Skin of body (tissue), 2 donors: ENCODE measurements around the gene RAB17. TPM values are rescaled to one million over a fixed set of nuclear protein-coding genes. Genes with fewer than 3 reads are reported as not detected.
A peak's percentile ranks its signal among the peaks of the same experiment; 100 is the strongest.
"Not testable (repeated sequence)": the region's sequence is repeated elsewhere in the genome, so short reads cannot be mapped to it uniquely, and the experiment has no call there.

Source experiments
- DNase-seq: peaks from one replicate; lab custom pipeline; 2025; lab: John Stamatoyannopoulos, UW
- total RNA-seq: library from RNA; depleted of rRNA; stranded (reverse); fragments of >200 nt; gene quantifications from one replicate; pipeline ENCODE4 v1.2.3, GENCODE V29; 2014

The RAB17 gene
- total RNA-seq, 1 donor from 2014 or later, result 0.59 TPM

GRCh38 chr2:237624565-237624964 lies 34.0 kb upstream of the RAB17 start:
- no peak for DNase-seq

- no peak for DNase-seq
Observed at GRCh38 chr2:237623428-237624403, 33.2 kb upstream of the RAB17 start.

GRCh38 chr2:237618449-237618848 lies 27.9 kb upstream of the RAB17 start:
- peak; percentile 80 for DNase-seq

- DNase-seq, result no peak
Observed at GRCh38 chr2:237617587-237617982, 27.1 kb upstream of the RAB17 start.

GRCh38 chr2:237616734-237617586 lies 26.4 kb upstream of the RAB17 start:
- DNase-seq, result peak; percentile 96

- DNase-seq, result no peak
Observed at GRCh38 chr2:237616373-237616733, 25.8 kb upstream of the RAB17 start.

GRCh38 chr2:237615631-237616249 lies 25.2 kb upstream of the RAB17 start:
- DNase-seq, result no peak

GRCh38 chr2:237614151-237614720 lies 23.7 kb upstream of the RAB17 start:
- DNase-seq, result no peak

- DNase-seq, result no peak
Observed at GRCh38 chr2:237613679-237614078, 23.1 kb upstream of the RAB17 start.

GRCh38 chr2:237612527-237613357 lies 22.2 kb upstream of the RAB17 start:
- DNase-seq, result no peak

GRCh38 chr2:237606522-237606921 lies 16.0 kb upstream of the RAB17 start:
- not testable (repeated sequence) for DNase-seq

GRCh38 chr2:237604960-237605359 lies 14.4 kb upstream of the RAB17 start:
- DNase-seq, result no peak

- no peak for DNase-seq
Observed at GRCh38 chr2:237604391-237604790, 13.9 kb upstream of the RAB17 start.

- peak; percentile 74 for DNase-seq
Observed at GRCh38 chr2:237603718-237604362, 13.3 kb upstream of the RAB17 start.

GRCh38 chr2:237603049-237603717 lies 12.6 kb upstream of the RAB17 start:
- no peak for DNase-seq

GRCh38 chr2:237602409-237602808 lies 11.9 kb upstream of the RAB17 start:
- no peak for DNase-seq

GRCh38 chr2:237601453-237602116 lies 11.1 kb upstream of the RAB17 start:
- no peak for DNase-seq

GRCh38 chr2:237600205-237600846 lies 9.8 kb upstream of the RAB17 start:
- peak; percentile 74 for DNase-seq
